WTC11 (cell line): Measurements from ENCODE around the gene ZNF564. TPM values are rescaled to one million over a fixed set of nuclear protein-coding genes. Genes with fewer than 3 reads are reported as not detected.

Experiments used
- ATAC-seq: fragments of 200-7000 bp; cut with Tn5 transposase; 2 replicates; pipeline ENCODE4 v1.10.0; 2021; ENCODE audit warnings: mild to moderate bottlenecking, moderate library complexity
- CTCF ChIA-PET: fragments of 300-600 bp; sonication (Branson Sonifier 250); formaldehyde crosslinking; loops from one replicate; lab custom pipeline; 2021; ENCODE audit warnings: antibody characterized with exemption; lab: Charles Lee
- POLR2A ChIA-PET: fragments of 350-600 bp; sonication (Branson Sonifier 250); formaldehyde crosslinking; loops from one replicate; lab custom pipeline; 2021; ENCODE audit warnings: antibody characterized with exemption; lab: Charles Lee
- DNase-seq: peaks from one replicate; pipeline ENCODE4 v3.0.0; 2021; ENCODE audit warnings: low spot score
- H3K27ac Mint-ChIP-seq: 2 replicates; pipeline ENCODE4 v1.8.0; 2021; ENCODE audit warnings: mixed read lengths
- H3K27me3 Mint-ChIP-seq: 2 replicates; pipeline ENCODE4 v1.8.0; 2021; ENCODE audit warnings: low read depth, mild to moderate bottlenecking, moderate library complexity, mixed read lengths
- H3K36me3 Mint-ChIP-seq: 2 replicates; pipeline ENCODE4 v1.8.0; 2021; ENCODE audit warnings: mixed read lengths
- H3K4me1 Mint-ChIP-seq: 2 replicates; pipeline ENCODE4 v1.8.0; 2022; ENCODE audit warnings: mixed read lengths
- H3K4me3 Mint-ChIP-seq: 2 replicates; pipeline ENCODE4 v1.8.0; 2021; ENCODE audit warnings: mild to moderate bottlenecking, moderate library complexity, mixed read lengths
- H3K9me3 Mint-ChIP-seq: 2 replicates; pipeline ENCODE4 v1.8.0; 2021; ENCODE audit warnings: mixed read lengths
- IRF2 ChIP-seq: sonication (generic); formaldehyde crosslinking; IDR thresholded peaks from 2 replicates; pipeline ENCODE4 v1.8.0; 2022; ENCODE audit warnings: low read depth, missing genetic modification reagents, borderline replicate concordance
- RORB ChIP-seq: fragments of 250-450 bp; sonication (Bioruptor Pico); IDR thresholded peaks from 2 replicates; pipeline ENCODE4 v1.9.0; 2021; ENCODE audit warnings: mild to moderate bottlenecking
- TEAD4 ChIP-seq: sonication (generic); formaldehyde crosslinking; IDR thresholded peaks from 2 replicates; pipeline ENCODE4 v1.8.0; 2022; ENCODE audit warnings: mild to moderate bottlenecking, missing genetic modification reagents
- TP53 ChIP-seq: sonication (generic); formaldehyde crosslinking; IDR thresholded peaks from 2 replicates; pipeline ENCODE4 v1.8.1; 2023; ENCODE audit warnings: mild to moderate bottlenecking, missing genetic modification reagents
- ZNF416 ChIP-seq: fragments of 250-450 bp; sonication (Bioruptor Pico); IDR thresholded peaks from 2 replicates; pipeline ENCODE4 v1.9.0; 2021; ENCODE audit warnings: mild to moderate bottlenecking, inconsistent platforms
- ZNF423 ChIP-seq: fragments of 250-450 bp; sonication (Bioruptor Pico); IDR thresholded peaks from 2 replicates; pipeline ENCODE4 v2.1.2; 2022; ENCODE audit warnings: mild to moderate bottlenecking, moderate library complexity
- total RNA-seq: library from RNA; stranded (reverse); gene quantifications from 3 replicates; pipeline ENCODE4 v1.2.3, GENCODE V29; 2021
- TF ChIP-seq, protein P1 (sequence below): sonication (generic); formaldehyde crosslinking; IDR thresholded peaks from 2 replicates; pipeline ENCODE4 v1.8.1; 2022; ENCODE audit warnings: missing genetic modification reagents, borderline replicate concordance
- TF ChIP-seq, protein P2 (sequence below): sonication (generic); formaldehyde crosslinking; IDR thresholded peaks from 2 replicates; pipeline ENCODE4 v1.8.1; 2023; ENCODE audit warnings: mild to moderate bottlenecking, missing genetic modification reagents, moderate library complexity
- TF ChIP-seq, protein P3 (sequence below): sonication (generic); formaldehyde crosslinking; conservative IDR thresholded peaks from 2 replicates; pipeline ENCODE4 v1.8.1; 2022; ENCODE audit warnings: mild to moderate bottlenecking, missing genetic modification reagents
- TF ChIP-seq, protein P4 (sequence below): fragments of 250-450 bp; sonication (Bioruptor Pico); IDR thresholded peaks from 2 replicates; pipeline ENCODE4 v1.9.0; 2021; ENCODE audit warnings: mild to moderate bottlenecking

ZNF564 gene
- total RNA-seq, 1 experiment from 2014 or later = 11.1 TPM

DNA sequence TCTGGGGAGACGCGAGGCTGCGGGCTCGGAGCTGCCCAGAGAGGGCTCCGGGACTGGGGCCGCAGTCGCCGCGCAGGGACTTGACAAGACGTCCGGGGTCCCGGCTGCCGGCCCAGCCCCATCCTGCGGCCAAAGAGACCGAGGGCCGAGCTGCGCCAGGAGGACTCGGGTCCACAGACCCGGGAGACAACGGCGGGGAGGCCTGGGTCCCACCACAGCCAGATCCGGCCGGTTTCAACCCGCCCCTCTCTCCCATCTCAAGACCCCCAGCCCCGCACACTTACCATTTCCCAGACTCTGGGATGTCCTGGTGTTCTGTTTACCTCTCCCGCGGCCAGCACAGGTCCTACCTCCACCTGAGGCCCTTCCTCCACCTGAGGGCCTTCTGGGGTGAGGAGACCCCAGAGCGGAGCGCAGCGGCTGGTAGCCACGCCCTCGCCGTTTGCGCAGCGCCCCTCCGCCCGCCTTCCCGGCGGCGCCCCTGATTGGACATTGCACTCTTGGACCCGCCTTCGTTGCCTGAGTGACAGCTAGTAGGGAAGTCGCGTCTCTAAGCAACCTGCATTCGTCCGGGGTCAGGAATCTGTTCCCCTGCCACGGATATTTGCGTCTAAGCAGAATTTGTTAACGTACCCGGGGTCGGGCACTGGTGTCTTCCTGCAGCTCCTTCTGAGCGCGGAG, 66.8 kb downstream of the ZNF564 start, which contains the start of gene ZNF709 (continued):
- no peak; the same call in 1 of the 2 replicates for TF ChIP-seq TP53 (CRISPR knock-in tag)
- TF ChIP-seq, protein P1, sequence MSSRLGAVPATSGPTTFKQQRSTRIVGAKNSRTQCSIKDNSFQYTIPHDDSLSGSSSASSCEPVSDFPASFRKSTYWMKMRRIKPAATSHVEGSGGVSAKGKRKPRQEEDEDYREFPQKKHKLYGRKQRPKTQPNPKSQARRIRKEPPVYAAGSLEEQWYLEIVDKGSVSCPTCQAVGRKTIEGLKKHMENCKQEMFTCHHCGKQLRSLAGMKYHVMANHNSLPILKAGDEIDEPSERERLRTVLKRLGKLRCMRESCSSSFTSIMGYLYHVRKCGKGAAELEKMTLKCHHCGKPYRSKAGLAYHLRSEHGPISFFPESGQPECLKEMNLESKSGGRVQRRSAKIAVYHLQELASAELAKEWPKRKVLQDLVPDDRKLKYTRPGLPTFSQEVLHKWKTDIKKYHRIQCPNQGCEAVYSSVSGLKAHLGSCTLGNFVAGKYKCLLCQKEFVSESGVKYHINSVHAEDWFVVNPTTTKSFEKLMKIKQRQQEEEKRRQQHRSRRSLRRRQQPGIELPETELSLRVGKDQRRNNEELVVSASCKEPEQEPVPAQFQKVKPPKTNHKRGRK (CRISPR knock-in tag) = 0 out of 2 replicates have a peak, but pooled peaks have one; percentile 20
- TF ChIP-seq ZNF416 (CRISPR knock-in tag) = peak; percentile 78; the same call in 1 of the 2 replicates
- TF ChIP-seq, protein P2, sequence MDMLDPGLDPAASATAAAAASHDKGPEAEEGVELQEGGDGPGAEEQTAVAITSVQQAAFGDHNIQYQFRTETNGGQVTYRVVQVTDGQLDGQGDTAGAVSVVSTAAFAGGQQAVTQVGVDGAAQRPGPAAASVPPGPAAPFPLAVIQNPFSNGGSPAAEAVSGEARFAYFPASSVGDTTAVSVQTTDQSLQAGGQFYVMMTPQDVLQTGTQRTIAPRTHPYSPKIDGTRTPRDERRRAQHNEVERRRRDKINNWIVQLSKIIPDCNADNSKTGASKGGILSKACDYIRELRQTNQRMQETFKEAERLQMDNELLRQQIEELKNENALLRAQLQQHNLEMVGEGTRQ = no peak

DNA sequence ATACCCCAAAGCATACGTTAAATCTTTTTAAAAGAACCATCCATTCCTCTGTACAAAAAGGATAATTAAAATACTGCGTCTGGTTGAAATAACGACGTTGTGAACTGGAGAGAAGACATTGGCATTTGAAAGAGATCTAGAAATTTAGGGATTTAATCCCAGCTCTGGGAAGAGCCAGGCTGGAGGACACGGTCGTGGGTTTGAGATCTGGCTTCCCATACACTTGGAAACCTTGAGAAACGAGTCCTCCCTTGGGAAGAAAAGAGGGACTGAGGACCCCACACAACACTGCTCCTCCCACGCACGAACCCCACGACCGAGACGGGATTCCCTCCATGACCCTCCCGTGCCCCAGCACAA, 67.3 kb downstream of the ZNF564 start:
- H3K36me3 Mint-ChIP-seq = no peaks in the 10 kb centered on the region
- no peak overlapping the region for H3K27ac Mint-ChIP-seq
- POLR2A ChIA-PET = interaction anchor here (0.6 to 2.4 kb wide), 3 partner anchors 12 to 43 kb away, joined by 4 to 15 read pairs (median 8); partner anchors contain the start of gene ZNF443
- DNase-seq = no peak
- ATAC-seq = no peak
- peak overlapping the region; percentile 89 for H3K4me3 Mint-ChIP-seq
- CTCF ChIA-PET = interaction anchor here (1.0 to 2.9 kb wide), 4 partner anchors 29 to 393 kb away, joined by 3 to 12 read pairs (median 4); partner anchors contain the start of genes ZNF442 and ZNF564
- peaks cover 14% of the 10 kb centered on the region for H3K27me3 Mint-ChIP-seq
- peaks cover 16% of the 10 kb centered on the region for H3K4me1 Mint-ChIP-seq
- TF ChIP-seq TEAD4 (CRISPR knock-in tag) = 0 out of 2 replicates have a peak, but pooled peaks have one; percentile 30
- TF ChIP-seq, protein P3, sequence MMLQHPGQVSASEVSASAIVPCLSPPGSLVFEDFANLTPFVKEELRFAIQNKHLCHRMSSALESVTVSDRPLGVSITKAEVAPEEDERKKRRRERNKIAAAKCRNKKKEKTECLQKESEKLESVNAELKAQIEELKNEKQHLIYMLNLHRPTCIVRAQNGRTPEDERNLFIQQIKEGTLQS (CRISPR knock-in tag) = no peak
- TF ChIP-seq, all 79 proteins: peak for 1
- H3K9me3 Mint-ChIP-seq = no peaks in the 10 kb centered on the region

DNA sequence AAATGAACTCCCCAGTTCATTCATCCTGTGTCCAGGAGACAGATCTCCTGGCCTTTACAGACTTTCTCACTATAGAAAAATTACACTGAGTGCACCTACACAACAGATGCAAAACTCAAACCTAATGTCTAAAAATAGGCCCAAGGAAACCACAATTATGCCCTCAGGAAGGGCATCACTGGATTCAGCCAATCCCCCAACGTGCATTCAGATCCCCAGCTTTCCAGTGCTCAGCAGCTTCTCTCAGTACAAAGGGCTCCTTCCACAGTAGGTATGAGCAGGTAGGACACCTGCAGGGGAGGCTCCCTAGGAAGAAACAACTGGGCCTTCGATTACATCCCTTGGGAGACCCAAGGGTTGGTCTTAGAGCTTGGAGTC, 68.8 kb downstream of the ZNF564 start:
- Mint-ChIP-seq H3K27me3 (peaks cover 14% of the 10 kb centered on the region), H3K4me1 (peaks cover 24% of the 10 kb centered on the region), H3K36me3 (no peaks in the 10 kb centered on the region), H3K4me3 (peak overlapping the region; percentile 46), H3K9me3 (no peaks in the 10 kb centered on the region), H3K27ac (no peak overlapping the region)
- DNase-seq (no peak), ATAC-seq (no peak)
- CTCF ChIA-PET = interaction anchor here (0.6 to 2.9 kb wide), 3 partner anchors 12 to 600 kb away, joined by 3 to 12 read pairs (median 4); no protein-coding TSS in a partner anchor
- POLR2A ChIA-PET = interaction anchor here (0.6 kb wide), 1 partner anchor 17 kb away, joined by 3 read pairs; no protein-coding TSS in a partner anchor
- peak; percentile 3; the same call in 1 of the 2 replicates for TF ChIP-seq ZNF423 (CRISPR knock-in tag)
- TF ChIP-seq, protein P4, sequence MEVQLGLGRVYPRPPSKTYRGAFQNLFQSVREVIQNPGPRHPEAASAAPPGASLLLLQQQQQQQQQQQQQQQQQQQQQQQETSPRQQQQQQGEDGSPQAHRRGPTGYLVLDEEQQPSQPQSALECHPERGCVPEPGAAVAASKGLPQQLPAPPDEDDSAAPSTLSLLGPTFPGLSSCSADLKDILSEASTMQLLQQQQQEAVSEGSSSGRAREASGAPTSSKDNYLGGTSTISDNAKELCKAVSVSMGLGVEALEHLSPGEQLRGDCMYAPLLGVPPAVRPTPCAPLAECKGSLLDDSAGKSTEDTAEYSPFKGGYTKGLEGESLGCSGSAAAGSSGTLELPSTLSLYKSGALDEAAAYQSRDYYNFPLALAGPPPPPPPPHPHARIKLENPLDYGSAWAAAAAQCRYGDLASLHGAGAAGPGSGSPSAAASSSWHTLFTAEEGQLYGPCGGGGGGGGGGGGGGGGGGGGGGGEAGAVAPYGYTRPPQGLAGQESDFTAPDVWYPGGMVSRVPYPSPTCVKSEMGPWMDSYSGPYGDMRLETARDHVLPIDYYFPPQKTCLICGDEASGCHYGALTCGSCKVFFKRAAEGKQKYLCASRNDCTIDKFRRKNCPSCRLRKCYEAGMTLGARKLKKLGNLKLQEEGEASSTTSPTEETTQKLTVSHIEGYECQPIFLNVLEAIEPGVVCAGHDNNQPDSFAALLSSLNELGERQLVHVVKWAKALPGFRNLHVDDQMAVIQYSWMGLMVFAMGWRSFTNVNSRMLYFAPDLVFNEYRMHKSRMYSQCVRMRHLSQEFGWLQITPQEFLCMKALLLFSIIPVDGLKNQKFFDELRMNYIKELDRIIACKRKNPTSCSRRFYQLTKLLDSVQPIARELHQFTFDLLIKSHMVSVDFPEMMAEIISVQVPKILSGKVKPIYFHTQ (CRISPR knock-in tag) = no peak

DNA sequence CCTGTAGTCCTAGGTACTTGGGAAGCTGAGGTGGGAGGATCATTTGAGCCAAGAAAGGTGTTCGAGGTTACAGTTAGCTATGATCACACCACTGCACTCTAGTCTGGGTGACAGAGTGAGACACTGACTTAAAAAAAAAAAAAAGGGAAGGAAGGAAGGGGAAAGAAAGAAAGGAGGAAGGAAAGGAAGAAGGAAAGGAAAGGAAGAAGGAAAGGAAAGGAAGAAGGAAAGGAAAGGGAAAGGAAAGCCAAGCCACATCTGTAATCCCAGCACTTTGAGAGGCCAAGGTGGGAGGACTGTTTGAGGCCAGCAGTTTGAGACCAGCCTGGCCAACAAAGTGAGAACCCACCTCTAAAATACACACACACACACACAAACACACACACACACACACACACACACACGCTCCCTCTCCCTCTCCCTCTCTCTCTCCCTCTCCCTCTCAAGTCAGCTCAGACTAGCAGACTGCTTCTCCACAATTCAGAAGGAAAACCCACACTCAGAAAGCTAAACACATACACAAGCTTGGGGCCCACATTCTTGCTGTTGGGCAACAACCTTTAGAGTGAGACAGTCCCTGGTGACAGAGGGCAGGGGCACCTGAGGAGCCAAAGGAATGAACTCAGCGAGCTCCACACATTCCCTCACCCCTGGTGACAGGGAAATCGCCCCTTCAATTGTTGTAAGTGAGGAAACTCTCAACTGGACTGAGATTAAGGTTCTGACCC, 69.3 kb downstream of the ZNF564 start:
- Mint-ChIP-seq H3K9me3 (no peaks in the 10 kb centered on the region), H3K4me1 (peaks cover 24% of the 10 kb centered on the region), H3K27ac (no peak overlapping the region), H3K36me3 (no peaks in the 10 kb centered on the region), H3K4me3 (no peak overlapping the region), H3K27me3 (peaks cover 14% of the 10 kb centered on the region)
- DNase-seq (no peak), ATAC-seq (no peak)
- CTCF ChIA-PET = interaction anchor here (1.3 to 2.9 kb wide), 2 partner anchors 13 to 31 kb away, joined by 4 to 12 read pairs; no protein-coding TSS in a partner anchor
- TF ChIP-seq IRF2 (CRISPR knock-in tag) (no peak), RORB (CRISPR knock-in tag) (no peak)
- POLR2A ChIA-PET = no interaction called here
